ENCODE results near the gene HMOX1.

GRCh38 chr22:35419756-35420155 lies 38.9 kb downstream of the HMOX1 start:
- TF ChIP-seq CTCF (IDR thresholded peaks at IDR 0.05) (no peak), POLR2A (IDR thresholded peaks at IDR 0.05) (no peak), POLR2AphosphoS5 (IDR thresholded peaks at IDR 0.05) (no peak)

All from upper lobe of left lung (tissue), 4 donors.